GM21360 (cell line): ENCODE data around the gene PDE4B.

ENCODE experiments used
- ATAC-seq: cut with Tn5 transposase; IDR thresholded peaks from one replicate; pipeline ENCODE4 v1.9.1; 2021; ENCODE audit warnings: mild to moderate bottlenecking, moderate library complexity; ENCODE audit not compliant: unreplicated experiment

PDE4B gene

DNA sequence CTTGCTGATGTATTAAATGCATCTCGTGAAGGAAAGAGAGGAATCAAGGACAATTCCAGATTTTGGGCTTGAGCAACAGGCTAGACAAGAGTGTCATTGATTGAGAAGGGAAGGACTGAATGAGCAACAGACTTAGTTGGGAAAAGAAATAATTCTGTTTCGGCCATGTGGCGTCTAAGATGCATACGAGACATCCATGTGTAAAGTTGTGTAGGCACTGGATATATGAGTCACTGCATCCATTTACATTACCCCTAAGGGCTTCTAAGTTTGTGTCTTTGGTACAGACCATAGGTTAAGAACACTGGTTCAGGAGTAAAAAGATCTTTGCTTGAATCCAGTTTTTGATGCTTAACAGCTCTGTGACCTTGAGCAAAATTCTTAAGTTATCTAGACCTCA, 434.3 kb downstream of the PDE4B start:
- no peak for ATAC-seq

DNA sequence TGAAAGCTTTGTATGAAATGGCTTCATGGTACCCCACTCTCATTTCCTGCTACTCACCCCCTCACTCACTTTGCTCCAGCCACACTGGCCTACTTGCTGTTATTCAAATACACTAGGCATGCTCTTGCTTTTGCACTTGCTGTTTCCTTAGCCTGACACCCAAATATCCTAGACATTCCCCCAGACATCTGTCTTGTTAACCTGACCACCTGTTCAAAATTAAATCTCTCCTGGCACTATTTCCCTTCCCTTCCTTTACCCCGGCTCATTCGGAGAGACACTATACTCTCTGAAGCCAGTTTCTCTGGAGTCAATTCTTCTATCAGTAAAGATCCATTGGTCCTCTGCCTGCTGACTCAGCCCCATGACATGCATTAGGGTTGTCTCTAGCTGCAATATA, 435.3 kb downstream of the PDE4B start:
- ATAC-seq: no peak

DNA sequence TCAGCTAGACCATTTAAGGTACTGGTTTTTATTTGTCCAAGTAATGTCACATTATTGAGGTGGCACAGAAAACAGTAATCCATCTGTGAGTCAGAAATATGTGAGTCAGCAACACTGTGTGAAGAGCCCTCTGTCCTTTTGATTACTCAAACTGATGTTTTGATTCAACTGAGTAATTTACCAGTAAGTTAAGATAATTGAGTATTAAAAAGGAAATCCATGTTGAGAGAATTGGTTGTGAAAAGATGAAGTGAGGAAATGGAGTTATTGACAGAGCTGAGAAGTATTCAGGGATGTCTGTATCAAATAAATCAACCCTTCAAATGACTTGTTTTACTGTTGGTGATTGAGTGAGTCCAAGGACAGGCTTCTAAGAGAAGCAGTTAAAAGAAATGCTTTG, 438.5 kb downstream of the PDE4B start:
- ATAC-seq: no peak

- no peak for ATAC-seq
These were observed 439.2 kb downstream of the PDE4B start for GRCh38 chr1:66231681-66232463.

GRCh38 chr1:66237042-66237441, 444.3 kb downstream of the PDE4B start:
- ATAC-seq: no peak

DNA sequence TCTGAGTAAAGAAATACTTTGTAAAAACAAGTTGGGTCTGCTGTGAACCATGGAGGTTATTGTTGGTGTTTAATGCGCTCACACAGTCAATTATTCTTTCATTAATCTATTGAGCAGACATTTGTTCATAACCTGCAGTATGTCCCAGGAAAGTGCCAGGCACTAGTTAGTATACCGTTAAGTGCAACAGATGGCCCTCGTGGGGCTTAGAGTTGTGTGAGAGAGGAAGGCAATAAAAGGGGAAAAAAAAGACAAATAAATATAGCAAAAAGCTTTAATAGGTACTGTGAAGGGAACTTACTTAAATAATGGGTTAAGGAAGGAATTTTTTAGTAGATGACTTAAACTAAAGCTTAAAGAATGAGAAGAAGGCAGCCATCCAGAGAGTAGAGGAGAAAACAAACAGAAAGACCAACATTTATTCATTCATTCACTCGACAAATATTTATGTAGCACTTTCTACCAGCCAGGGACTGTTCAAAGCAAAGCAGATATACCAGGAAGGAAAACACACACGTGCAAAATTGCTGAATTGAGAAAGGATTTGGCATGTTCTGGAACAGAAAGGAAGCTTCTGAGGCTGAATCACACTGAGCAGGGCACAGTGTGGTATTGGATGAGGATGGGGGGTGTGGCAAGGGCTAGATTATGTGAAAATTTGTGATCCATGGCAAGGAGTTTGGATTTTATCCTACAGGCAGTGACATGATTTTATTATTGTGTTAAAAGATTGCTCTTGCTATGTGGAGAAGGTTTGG, 445.2 kb downstream of the PDE4B start:
- no peak for ATAC-seq

DNA sequence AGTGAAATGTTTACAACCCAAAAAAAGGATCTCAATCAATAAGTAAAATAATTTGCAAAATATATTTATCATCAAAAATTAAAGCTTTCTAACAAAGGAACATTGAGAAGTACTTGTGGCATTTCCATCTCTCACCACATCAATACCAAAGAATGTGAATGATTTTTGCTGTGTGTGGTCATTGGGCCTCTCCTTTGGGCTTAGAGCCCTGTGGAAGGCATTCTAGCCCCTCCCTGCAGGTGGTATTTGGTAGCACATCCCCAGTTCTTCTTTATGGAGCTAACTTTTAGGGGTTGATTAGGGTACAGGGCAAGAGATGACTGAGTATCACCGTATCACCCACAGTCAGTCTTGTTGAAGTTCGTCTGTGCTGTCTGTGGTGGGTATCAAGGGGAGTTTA, 447.1 kb downstream of the PDE4B start:
- ATAC-seq: no peak

DNA sequence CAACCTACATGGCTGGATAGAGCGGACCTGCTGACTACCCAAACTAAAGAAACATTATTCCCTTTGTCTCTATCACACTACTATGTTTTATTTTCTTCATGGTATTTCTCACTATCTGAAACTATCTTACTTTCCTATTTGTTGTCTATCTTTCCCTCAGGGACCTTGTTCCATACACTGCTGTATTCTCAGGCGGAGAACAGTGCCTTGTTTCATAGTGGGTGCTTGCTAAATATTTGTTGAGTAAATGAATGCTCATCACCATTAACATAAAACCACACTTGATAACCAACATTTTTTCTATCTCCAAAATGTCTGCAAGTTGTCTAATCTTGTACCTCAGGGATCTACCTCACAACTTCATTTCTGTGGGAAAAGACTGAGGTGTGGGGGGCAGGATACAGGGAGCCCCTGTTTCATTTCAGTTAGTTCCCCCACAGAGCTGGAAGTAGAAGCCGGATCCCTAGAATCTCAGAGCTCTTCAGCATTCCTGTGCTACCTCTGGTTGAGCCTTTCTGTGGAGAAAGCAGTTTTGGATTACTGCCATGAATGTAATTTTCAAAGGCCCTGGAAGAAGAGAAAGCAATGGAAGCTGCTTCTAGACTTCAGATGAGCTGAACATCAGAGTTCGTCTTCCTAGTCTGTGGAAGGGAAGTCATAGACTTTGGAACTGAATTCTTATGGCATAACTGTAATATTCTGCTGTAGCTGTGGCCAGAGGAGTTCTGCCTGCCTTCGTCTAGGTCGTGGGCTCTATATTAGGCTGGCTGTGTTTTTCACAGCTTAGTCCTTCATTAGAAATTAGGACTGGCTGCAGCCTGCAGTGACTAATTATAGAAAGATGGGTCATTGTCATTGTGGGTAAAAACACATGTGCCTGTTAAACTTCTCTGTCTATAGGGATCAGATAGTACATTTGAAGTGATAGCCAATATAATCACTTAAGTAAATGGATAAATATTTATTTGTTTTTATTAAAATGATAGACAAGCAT, 448.1 kb downstream of the PDE4B start:
- no peak for ATAC-seq

DNA sequence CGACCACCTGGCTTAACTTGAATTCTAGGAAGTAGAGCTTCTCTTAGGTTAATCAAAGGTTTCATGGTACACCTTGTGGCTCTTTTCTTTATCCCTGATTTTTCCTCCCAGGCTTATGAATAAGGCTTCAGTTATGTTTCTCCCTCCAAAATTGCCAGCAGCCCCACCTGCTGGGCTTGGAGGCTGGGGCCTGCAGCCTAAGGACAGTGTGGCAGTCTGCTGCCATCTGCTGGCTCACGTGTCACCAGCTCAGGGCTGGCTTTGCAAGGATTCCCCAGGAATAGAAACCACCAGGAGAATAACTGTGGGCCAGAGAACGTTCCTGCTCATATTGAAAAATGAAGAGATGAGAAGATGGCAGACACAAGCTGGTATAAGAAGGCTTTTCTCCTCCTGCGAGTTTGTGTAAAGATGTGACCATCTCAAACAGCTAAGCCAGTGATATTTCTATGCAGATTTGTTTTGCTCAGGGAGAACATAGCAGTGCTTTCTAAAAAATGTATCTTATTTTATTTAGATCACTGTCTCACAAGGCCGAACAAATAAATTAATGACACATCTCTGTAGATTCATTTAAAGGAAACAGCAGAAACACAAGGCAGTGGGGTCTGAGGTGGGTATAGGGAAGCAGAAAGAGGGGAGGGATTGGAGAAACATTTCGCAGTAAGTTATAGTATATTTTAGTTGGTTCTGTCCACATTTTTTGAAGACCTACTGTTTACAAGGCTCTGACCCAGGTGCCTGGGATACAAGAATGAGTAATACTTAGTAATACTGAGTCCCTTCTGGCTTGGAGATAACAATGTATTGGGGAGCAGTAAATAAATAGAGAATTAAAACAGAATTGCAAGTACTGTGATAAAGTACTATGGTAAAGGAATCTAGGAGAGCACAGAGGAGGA, 450.2 kb downstream of the PDE4B start:
- peak; percentile 86 for ATAC-seq

DNA sequence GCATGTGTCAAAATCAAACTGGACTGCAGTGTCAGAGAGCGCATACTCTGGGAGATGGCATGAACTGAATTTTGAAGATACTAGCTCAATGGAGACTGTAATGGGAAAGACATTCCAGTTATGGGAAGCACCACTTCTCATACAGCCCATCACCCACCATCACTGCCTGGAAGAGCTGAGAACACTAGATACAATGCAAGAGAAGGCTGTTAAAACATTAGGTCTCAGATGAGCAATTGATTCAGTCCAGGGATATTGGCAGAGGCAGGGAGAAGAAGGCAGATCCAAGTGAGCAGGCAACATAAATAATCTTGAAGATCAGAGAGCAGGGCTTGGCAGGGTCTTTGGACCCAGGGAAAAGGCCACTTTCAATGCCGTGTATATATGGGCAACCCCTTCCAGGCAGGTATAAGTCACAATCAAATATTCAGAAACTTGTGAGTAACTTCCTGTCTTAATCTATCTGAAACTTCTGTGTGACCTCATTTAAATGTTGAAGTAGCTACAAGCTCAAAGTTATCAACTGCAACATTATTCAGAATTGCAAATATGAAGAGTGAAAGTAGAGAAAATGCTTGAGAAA, 450.9 kb downstream of the PDE4B start:
- ATAC-seq: peak; percentile 31

GRCh38 chr1:66244429-66244828, 451.7 kb downstream of the PDE4B start:
- no peak for ATAC-seq

GRCh38 chr1:66245691-66246090, 453.0 kb downstream of the PDE4B start:
- no peak for ATAC-seq

DNA sequence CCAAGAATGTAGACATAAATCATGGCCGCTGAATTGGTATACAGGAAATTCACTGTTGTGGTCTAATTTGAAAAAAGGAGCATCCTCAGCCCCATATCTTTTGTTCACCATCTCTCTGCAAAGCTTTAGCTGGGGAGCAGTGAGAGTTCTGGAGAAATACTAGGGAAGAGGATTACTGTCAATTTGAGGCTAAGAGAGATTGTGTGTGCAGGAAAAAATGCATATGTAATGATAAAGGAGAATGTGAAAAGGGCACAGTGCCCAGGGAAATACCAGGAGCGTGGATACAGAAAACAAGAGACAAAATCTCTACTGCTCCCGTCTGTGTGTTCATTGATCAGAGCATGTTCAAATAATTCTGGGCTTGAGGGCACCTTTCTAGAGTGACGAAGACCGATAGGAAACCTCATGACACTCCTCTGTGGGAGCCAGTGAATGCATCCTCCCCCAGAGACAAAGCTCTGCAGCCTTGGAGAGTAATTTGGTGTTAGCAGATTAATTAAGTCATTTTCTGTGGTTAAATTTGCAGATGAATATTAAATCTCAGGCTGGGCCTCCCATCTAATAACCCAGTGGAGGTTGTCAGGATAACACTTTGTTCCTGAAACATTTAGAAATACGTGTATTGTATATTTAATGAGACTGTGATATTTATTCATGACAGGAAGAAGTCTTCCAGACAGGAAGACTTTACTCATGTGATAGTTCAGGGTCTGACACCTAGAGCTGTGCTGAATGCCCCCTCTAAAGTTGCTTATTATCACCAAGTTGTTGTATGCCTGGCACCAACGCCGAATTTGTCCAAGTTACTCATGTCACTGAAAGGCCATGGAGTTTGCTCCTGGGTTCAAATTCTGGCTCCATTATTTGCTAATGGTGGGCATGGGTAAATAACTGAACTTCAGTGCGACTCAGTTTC, 453.9 kb downstream of the PDE4B start:
- ATAC-seq: no peak

DNA sequence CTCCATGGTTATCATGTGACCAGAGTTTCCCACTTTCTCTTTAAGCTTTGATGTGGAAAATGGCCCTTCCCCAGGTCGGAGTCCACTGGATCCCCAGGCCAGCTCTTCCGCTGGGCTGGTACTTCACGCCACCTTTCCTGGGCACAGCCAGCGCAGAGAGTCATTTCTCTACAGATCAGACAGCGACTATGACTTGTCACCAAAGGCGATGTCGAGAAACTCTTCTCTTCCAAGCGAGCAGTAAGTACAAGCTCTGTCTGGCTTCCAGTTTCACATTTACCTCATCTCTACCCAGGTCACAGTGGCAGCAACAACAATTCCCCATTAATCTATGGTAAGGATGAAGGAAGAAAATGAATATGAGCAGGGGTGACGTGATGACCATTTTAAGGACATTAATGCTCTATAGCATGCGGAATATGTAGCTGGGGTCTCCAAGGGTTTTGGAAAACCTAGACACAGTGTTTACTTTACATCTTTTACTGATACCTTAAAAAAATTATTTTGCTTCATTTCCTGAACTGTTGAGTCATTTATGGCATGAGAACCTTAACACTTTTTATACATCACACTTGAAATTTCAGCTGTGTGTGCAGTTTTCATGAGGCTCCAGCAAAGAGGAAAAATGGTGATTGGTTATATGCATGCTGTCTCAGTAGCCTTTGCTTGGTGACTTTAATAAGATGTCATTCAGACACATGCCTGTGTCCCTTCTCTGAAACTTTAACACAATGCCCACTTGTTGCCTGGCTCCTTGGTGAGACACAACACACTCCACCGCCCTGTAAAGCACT, 454.9 kb downstream of the PDE4B start:
- ATAC-seq: peak; percentile 70

DNA sequence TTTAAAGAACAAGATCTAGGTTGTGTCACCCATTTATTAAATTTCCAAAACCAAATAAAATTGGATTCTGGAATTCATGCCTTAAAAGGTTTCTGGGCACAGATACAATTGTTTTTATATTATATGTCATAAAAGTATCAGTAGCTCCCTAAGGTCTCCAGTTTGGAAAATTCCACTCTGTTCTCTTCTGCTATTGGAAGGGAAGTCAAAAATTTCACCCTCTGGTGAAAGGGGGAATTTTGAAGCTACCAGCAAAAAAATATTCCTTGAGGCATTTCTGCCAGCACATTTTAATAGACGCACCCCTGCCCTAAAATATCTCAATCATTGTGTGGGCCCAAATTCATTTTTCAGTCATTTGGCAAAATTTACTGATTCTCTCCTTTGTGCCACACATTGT, 455.6 kb downstream of the PDE4B start:
- no peak for ATAC-seq

GRCh38 chr1:66248746-66249145, 456.1 kb downstream of the PDE4B start:
- no peak for ATAC-seq

DNA sequence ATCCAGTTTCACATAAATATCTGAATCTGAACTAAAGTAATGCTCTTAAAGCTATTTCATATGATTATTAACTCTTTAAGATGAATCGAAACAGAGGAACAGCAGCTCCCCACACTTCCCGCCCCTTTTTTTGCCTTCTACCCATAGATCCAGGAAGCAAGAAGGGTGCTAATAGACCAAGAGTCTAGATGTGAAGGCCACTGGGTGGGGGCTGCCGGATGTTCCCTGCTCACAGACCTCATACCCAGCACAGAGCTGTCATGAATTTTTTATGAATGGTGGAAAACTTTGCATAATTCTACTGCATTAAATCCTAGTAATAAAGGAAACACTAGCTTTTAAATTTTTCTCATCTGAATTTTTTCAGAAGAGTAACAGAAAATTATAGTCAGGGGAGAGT, 457.4 kb downstream of the PDE4B start:
- no peak for ATAC-seq

DNA sequence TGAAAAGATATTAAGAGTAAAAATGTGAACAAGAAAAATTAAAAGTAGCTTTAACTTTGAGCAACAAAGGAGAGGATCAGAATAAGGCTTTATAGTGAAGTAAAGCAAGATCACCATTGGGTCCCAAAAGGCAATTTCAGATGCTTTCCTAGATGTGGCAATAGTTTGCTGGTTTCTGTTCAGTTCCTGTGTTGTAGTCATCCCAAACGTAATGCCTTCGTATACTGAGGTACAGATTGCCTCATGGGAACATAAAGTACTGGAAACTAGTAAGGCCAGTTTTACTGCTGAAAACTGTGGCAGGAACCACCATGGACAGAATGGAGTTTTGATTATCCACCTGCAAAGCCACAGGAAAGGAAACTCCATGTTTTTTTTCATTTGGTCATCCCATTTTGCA, 457.8 kb downstream of the PDE4B start:
- ATAC-seq: no peak
